CD4-positive, alpha-beta T cell treated with Interleukin-17A for 1 hour (primary cell): ENCODE data around the gene CMTR1.
"Not testable (repeated sequence)": the region's sequence is repeated elsewhere in the genome, so short reads cannot be mapped to it uniquely, and the experiment has no call there.

Source experiments
- DNase-seq: peaks from one replicate; pipeline ENCODE4 v3.0.0-alpha.2; 2020

Gene CMTR1

GRCh38 chr6:37435373-37435772 is 2.4 kb downstream of the CMTR1 start:
- no peak for DNase-seq

GRCh38 chr6:37435816-37436215 is 2.8 kb downstream of the CMTR1 start:
- no peak for DNase-seq

GRCh38 chr6:37438930-37439329 is 5.9 kb downstream of the CMTR1 start:
- no peak for DNase-seq

- DNase-seq: peak; percentile 5
Measured at GRCh38 chr6:37441651-37442050, 8.6 kb downstream of the CMTR1 start.

GRCh38 chr6:37442416-37443215 is 9.6 kb downstream of the CMTR1 start:
- peak; percentile 26 for DNase-seq

- not testable (repeated sequence) for DNase-seq
Measured at GRCh38 chr6:37443216-37443542, 10.2 kb downstream of the CMTR1 start.

GRCh38 chr6:37449984-37450383 is 17.0 kb downstream of the CMTR1 start:
- no peak for DNase-seq

- DNase-seq: no peak
Measured at GRCh38 chr6:37451441-37452193, 18.6 kb downstream of the CMTR1 start.

GRCh38 chr6:37452522-37452921 is 19.5 kb downstream of the CMTR1 start:
- DNase-seq: no peak

GRCh38 chr6:37454420-37455140 is 21.6 kb downstream of the CMTR1 start:
- DNase-seq: no peak

- DNase-seq: no peak
Measured at GRCh38 chr6:37456126-37456525, 23.1 kb downstream of the CMTR1 start.

GRCh38 chr6:37456816-37457560 is 24.0 kb downstream of the CMTR1 start:
- DNase-seq: no peak

GRCh38 chr6:37459981-37460800 is 27.2 kb downstream of the CMTR1 start:
- DNase-seq: no peak

- no peak for DNase-seq
Measured at GRCh38 chr6:37460805-37461204, 27.8 kb downstream of the CMTR1 start.

- no peak for DNase-seq
Measured at GRCh38 chr6:37463110-37463509, 30.1 kb downstream of the CMTR1 start.

- no peak for DNase-seq
Measured at GRCh38 chr6:37467718-37468117, 34.7 kb downstream of the CMTR1 start.

GRCh38 chr6:37473364-37474095 is 40.5 kb downstream of the CMTR1 start:
- DNase-seq: no peak

GRCh38 chr6:37474316-37474715 is 41.3 kb downstream of the CMTR1 start:
- no peak for DNase-seq

GRCh38 chr6:37477191-37477590 is 44.2 kb downstream of the CMTR1 start:
- no peak for DNase-seq

GRCh38 chr6:37477656-37478435 is 44.8 kb downstream of the CMTR1 start:
- DNase-seq: no peak

- no peak for DNase-seq
Measured at GRCh38 chr6:37478827-37479226, 45.8 kb downstream of the CMTR1 start.
